GM18505 (cell line): ENCODE results near the gene SERINC3.

Experiments
- ATAC-seq: cut with Tn5 transposase; IDR thresholded peaks from one replicate; pipeline ENCODE4 v1.9.1; 2021; ENCODE audit not compliant: unreplicated experiment
- POLR2A ChIP-seq: IDR thresholded peaks from 4 replicates; pipeline ENCODE4 v1.6.1; 2011; ENCODE audit warnings: borderline replicate concordance; ENCODE audit not compliant: insufficient read depth, insufficient read length; ENCODE audit errors: extremely low read depth

The SERINC3 gene

DNA sequence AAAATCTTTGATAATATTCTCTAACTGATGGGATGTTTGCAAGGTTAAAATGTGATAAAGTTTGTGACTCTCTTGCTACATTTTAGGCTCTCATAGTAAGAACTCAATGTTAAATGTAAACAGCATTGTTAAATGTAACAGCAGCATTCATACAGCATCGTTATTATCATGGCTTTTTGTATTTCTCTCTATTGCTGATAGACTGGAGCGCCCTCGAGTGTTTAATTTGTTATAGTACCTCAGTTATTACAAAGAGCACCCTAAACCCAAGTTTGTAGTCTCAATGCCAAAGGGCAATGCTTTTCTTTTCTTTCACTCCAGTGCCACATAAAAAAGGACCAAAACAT is 61.1 kb downstream of the SERINC3 start:
- no peak for TF ChIP-seq POLR2A
- ATAC-seq: no peak

DNA sequence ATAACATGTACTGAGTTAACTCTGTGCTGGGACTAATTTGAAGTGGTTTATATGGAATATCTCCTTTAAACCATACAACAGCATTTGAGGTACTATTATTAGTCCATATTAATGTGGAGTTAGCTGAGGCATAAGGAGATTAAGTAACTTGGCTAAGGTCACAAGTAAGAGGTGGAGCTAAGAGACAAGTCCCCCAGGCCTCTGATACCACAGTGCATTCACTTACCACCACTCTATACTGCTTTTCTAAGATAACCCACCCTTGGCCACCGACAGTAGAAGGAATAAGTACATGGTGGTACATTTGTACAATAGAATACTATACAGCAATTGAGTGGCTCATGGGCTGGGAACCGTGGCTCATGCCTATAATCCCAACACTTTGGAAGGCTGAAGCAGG is 62.6 kb downstream of the SERINC3 start:
- no peak for ATAC-seq
- TF ChIP-seq POLR2A: no peak

DNA sequence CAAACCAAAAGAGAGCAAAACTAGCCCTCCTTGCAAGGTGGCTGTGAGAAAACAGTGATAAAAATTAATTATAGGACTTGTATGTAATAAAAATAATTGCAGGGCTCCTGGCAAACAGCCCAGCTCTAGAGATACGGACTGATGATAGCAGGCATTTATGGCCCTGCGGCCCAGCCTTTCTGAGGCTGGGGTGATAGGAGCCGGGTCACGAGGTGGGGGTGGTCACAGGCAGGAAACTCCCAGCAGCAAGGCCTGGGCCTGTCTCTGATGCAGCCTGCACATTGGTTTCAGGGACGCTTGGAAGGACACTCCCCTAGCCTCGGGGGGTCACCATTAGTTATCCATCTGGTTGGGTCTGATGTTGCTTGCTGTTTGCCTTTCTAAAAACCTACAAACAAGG is 64.9 kb downstream of the SERINC3 start:
- no peak for ATAC-seq
- no peak for TF ChIP-seq POLR2A

DNA sequence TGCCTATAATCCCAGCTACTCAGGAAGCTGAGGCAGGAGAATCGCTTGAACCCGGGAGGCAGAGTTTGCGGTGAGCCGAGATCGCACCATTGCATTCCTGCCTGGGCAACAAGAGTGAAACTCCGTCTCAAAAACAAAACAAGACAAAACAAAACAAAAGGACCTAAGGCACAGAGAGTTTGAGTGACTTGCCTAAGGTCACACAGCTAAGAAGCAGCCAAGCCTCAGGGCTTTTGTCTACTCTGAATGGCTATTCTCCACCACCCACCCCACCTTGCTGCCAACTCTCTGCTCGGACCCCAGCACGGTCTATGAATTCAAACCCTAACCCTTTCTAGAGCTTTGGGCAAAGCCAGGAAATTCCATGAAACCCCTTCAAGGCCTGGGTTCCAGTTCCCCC is 65.3 kb downstream of the SERINC3 start:
- TF ChIP-seq POLR2A: no peak
- no peak for ATAC-seq

DNA sequence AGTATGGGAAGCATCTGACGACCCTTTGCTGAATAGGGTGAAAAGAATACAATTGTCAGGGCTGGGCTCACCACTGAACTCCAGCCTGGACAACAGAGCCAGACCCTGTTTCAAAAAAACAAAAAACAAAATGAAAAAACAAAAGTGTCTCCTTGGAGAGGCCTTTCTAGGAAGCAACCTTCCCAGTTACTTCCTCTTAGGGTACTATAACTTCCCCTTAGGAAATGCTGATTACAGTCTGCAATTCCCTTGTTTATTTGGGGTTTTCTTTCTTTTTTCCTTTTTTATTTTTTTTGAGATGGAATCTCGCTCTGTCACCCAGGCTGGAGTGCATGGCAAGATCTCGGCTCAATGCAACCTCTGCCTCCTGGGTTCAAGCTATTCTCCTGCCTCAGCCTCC is 66.7 kb downstream of the SERINC3 start:
- no peak for TF ChIP-seq POLR2A
- no peak for ATAC-seq

DNA sequence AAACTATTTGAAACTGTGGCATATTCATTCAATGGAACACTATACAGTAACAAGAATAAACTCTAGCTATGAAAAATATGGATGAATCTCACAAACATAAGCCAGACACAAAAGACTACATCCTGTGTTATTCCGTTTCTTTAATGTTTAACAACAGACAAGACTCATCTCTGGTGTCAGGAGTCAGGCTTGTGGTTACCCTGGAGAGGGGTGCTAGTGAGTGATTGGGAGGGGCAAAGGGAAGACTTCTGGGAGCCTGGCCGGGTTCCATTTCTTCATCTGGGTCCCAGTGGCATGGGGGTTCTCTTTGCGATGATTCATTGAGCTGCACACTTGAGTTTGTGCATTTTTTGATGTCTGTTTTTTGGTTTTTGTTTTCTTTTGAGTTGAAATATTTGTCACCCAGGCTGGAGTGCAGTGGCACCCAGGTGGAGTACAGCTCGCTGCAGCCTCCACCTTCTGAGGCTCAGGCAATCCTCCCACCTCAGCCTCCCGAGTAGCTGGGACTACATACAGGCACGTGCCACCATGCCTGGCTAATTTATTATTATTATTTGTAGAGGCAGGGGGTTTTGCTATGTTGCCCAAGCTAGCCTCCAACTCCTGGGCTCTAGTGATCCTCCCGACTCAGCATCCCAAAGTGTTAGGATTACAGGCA is 67.4 kb downstream of the SERINC3 start:
- ATAC-seq: no peak

DNA sequence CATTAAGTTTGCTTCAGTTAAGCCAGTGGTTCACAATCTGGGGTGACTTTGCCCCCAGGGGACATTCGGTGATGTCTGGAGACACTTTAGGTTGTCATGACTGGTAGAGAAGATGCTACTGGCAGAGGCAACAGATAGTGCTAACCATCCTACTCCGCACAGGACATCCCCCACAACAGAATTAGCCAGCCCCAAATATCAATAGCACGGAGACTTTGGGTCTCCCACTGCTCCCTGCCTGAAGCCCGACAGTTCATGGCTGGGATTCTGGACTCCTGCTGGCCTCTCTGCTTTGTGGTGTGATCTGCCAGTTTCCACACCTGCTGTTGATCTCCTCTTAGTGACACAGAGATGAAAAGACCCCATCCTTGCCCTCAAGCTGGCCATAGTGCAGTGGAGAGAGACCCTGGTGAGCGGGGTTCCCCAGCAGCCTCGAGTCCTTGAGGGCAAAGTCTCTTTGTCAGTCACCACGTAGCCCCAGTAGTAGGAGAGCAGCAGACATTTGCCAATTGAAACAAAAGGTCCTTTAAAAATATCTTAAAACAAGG is 70.9 kb downstream of the SERINC3 start:
- TF ChIP-seq POLR2A: no peak
- ATAC-seq: no peak

More for the DNA sequence above, 67.4 kb downstream of the SERINC3 start:
- TF ChIP-seq POLR2A: no peak

DNA sequence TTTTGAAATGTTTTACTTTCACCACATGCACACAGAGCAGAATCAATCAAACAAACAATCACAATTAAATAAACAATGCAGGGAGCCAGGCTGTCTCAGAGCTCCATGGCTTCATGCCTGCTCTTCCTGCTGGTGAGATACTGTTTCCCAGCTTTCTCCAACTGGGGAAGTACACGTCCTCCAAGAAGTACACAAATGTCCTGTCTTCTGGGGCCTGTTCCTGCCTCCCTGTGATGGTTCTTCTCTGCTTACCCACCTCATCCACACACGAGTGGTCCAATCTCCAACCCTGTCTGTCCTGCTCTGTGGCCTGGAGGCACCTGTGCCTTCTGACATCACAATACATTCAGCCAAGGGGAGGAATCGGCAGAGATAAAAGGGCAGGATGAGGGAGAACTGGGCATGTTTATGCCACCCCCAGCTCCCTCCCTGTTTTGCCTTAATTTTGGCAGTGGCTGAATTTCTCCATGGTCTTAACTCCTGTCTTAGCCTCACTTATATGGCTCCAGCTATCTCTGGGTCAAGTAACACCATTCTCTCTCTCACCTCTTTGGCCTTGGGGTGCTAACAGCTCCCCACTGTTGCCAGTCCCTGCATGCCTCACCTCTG is 71.5 kb downstream of the SERINC3 start:
- ATAC-seq: no peak
- no peak for TF ChIP-seq POLR2A

DNA sequence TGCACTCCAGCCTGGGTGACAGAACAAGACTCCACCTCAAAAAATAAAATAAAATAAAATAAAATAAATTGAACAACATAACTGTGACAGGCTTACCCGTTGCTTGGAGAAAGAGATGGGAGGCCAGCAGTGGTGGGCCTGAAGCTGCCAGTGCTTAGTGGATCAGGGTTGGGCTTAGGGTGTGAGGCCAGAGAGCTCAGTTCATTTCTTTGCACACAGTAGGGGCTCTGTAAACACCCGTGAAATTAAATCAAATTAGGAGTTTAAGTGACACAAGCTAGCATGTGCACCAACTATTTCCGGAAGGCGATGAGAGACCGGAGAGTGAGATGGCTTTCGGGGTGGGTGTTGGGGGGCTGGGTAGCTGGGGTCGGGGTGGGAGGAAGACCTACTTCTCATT is 72.0 kb downstream of the SERINC3 start:
- ATAC-seq: no peak
- TF ChIP-seq POLR2A: no peak

DNA sequence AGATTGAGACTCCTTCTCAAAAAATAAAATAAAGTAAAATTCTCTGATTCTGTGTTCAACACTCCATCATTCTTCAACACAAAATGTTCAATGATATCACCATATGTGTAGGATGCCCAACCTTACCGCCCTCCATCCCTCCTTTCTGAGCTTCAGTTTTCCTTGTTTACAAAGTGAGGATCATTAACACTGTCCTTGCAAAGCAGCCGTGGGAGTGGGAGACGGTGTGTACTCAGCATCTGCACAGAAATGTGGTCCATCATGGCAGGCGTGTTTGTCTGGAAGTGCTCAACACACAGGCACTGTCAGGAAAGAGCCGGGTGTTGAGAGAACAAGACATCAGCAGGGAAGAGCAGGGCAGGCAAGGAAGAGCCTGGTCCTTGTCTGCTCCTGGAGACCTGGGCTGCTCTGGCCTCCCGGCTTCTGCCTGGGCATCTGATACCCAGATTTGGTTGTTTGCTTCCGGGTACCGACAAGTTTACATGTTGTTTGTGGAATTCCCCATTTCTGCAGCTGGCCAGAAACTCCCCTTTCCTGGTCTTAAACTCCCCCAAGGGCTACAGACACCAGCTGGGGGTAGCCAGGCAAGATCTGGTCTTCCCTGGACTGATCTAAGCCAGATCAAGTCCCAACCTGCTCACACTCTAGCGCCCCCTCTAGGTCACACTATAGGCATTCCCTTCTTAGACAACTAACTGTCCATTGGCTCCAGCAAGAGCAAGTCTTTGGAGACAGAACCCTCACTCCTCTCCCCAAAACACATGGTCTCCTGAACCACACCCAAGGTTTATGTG is 72.9 kb downstream of the SERINC3 start:
- no peak for TF ChIP-seq POLR2A
- no peak for ATAC-seq

DNA sequence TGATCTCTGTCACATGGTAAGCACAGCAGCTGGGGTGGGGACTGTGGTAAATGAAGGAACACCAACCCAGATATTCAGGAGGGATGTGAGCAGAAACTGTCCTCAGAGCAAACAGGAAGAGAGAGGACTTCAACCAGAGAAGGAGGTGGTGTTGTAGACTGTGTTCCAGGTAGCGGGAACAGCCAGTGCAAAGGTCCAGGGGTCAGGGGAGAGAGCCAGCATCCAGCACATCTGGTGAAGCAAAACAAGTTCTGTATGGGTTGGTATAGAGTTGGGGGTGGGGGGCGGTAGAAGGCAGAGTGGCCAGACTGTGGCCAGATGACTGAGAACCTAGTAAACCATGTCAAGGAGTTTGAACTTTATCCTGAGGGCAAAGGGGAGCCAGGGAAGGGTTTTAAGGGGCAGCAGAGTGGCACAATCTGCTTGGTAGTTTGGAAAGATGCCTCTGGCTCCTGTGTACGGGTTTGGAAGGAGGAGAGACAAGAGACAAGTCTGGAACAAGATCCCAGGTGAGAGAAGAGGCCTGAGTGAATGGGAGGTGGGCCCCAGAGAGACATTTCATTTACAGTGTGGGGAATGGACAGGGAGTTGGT is 73.9 kb downstream of the SERINC3 start:
- TF ChIP-seq POLR2A: no peak

More for the DNA sequence above, 73.9 kb downstream of the SERINC3 start:
- ATAC-seq: no peak
